HG03439 (cell line): ENCODE data around the gene PLXND1.

ENCODE experiments used
- ATAC-seq: cut with Tn5 transposase; IDR thresholded peaks from one replicate; pipeline ENCODE4 v1.9.1; 2021; ENCODE audit warnings: mild to moderate bottlenecking, moderate library complexity; ENCODE audit not compliant: unreplicated experiment

Gene PLXND1

DNA sequence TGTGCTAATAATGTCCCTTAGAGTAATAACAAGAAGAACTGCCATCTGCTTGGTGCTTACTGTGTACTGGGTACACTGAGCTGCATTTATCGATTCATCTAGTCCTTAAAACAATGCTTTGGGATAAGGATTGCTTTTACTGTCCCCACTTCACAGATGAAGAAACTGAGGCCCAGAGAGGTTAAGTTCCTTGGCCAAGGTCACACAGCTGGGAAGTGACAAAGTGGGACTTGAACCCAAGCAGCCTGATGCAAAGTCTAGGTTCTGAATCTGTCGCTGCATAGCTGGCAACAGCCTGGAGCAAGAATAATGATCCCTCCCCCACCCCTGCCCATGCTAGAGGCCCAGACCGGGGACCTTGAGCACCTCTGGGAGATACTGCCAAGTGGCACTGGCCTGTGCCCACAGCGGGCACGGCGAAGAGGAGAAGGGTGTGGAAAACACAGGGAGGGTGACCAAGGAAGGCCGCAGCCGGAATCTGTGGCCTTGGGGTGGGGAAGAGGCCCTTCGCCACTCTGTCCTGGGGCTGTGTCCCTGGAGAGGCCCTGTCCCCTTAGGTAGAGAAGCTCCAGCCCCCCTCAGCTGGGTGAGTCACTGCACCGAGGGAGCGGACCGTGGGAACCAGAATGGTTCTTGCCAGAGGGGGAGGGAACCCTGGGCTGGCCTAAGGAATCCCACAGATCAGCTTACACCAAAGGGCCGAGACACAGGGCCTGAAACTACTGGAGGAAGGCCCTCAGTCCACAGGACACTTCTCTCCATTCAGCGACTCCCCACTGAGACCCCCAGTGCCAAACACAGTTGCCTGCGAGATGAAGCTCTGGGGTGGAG lies 3.5 kb downstream of the PLXND1 start:
- ATAC-seq: no peak

DNA sequence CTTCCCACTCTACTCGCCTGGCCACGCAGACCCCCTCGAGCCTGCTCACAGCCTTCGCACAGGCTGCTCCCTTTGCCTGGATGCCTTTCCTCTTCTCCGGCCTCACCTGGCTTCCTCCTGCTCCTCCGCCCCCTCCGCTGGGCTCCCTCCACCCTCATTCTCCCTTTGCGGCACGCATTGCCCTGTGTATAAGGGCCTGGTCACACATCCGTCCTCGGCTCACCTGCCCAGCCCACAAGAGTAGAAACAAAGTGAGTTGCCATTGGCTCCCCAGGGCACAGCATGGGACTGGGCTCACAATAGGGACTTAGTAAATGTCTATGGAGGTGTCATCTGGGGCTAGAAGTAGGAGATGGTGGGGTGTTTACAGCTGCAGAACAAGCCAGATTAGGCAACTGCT lies 4.2 kb downstream of the PLXND1 start:
- ATAC-seq: no peak

DNA sequence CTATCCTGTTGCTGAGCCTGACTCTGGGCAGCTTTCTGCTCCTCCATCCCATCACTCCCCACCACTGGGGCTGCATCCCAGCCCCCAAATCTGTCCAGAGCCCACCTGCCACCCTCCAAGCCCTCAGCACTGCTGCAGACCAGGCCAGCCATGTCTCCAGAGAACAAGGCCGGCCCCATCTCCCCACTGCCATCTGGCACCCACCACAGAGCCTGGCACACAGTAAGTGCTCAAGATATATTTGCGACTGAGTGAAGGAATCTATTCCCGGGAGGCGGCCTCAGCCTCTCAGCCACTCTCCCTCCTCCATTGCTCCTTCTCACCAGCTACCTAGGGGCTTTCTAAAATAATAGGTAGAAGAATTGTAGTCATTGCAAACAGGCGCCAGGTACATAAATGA lies 4.8 kb downstream of the PLXND1 start:
- no peak for ATAC-seq

DNA sequence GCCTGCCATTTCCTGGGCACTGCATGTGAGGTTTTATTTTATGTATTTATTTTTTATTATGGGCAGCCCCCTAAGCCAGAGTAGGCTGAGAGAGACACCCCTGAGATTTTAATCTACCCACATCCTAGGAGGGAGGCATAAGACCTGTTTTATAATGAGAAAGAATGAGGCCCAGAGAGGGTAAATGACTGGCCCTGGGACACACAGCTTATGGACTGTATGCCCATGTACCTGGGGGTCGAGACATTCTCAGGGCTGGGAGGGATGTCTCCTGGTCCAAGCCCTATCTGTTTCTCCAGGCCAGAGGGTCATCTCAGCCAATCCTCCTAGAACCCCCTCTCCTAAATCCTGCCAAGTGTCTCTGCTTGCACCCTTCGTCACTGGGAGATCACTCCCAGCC lies 6.1 kb downstream of the PLXND1 start:
- no peak for ATAC-seq

DNA sequence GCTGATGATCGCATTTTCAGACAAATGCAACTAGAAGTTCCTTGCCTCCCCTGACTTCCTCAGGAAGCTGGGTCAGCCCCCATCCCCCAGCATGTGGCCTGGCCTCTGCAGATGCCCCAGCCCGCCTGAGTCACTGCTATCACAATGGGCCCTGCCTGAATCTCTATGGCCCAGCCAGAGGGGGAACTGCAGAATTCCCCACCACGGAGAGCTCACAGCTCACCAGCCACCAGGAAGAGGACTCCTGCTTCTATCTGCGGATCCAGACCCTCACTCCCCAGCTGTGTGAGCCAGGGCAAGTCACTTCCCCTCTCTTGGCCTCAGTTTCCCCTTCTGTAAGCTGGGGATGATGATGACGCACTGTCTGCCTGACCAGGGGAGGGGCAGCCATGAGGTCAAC lies 6.9 kb downstream of the PLXND1 start:
- ATAC-seq: no peak

DNA sequence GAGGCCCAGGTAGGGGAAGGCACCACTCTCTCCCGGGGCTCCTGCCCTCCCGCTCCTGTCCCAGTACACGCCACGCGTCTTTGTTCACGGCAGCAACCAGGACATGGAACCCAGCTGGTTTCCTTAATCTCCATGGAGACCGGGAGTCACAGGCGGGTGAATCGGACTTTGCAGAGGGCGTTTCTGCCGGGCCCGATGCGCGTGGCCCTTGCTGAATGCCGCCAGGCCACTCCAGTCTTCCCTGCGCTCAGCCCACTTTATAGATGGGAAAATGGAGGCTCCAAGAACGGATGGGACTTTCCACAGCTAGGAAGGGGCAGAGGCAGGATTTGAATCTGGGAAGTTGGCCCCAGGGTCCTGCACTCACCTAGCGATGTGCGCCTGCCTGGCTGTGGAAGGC lies 7.4 kb downstream of the PLXND1 start:
- ATAC-seq: no peak

DNA sequence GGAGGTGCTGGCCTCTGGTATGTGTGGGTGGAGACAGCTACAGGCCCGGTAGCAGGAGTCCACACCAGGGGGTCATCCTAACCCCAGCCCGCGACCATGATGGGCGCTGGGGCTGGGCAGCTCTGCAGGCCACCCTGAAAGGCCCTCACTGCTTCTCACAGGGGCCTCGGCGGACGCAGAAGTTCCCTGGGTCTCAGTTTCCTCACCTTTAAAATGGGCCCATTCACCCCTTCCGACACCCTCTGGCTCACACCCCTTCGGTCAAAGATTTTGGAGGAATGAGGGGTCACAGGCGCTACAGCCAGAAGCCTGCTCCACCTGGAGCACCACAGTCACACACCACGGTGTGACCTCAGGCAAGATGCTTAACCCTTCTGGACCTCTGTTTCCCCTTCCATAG lies 8.0 kb downstream of the PLXND1 start:
- ATAC-seq: no peak

DNA sequence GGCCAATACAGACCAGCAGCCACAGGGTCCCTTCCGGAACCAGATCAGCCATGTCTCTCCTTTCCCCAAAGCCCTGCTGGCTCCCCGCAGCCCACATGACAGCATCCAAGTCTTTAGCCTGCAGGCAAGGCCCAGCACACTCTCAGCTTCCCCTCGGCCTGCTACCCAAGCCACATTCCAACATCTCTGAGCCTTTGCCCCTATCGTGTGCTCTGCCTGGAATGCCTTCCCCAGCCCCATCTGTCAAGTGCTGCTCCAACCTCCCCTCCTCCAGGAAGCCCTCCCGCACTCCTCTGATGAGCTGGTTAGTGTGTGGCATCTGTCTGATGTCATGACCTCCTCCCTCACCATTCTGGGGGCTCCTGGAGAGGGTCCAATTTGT lies 8.5 kb downstream of the PLXND1 start:
- no peak for ATAC-seq

DNA sequence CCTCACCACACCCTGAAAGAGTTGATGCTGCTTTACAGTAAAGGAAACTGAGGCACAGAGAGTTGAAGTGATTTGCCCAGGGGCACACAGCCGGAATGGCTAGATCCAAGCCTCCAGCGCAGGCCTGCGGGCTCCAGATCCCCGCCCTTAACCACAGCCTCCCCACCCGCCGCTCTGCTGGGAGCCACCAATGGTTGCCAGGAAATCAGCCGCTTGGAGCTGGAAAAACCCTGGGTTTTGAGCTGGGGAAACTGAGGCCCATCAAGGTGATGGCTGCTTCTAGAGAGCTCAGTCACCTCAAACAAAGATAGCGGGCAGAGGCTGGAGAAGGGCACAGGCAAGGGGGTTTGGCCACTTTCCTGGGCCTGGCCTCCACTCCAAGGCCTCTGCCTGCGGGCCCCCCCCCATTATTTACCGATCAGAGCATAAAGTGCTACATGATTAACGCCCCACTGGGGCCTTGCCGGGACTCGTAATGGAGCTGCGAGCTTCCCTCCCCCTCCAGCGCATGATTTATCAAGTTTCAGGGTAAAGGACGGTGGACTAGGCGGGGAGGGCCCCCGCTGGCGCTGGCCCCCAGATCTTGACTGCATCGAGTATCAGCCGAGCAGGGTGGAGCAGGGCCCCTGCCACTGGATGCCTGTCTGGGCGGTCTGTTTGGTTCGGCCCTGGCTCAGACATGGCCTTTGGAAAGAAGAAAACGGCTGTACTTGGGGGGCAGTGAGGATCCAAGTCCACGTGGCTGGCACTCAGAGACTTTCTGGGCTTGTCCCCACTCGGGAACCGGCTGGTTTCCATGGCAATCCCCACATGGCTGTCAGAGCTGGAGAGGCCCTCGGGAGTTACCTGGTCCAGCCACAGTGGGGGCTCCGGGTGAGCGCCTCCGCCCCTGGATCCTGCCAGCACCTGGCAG lies 9.1 kb downstream of the PLXND1 start:
- ATAC-seq: no peak

DNA sequence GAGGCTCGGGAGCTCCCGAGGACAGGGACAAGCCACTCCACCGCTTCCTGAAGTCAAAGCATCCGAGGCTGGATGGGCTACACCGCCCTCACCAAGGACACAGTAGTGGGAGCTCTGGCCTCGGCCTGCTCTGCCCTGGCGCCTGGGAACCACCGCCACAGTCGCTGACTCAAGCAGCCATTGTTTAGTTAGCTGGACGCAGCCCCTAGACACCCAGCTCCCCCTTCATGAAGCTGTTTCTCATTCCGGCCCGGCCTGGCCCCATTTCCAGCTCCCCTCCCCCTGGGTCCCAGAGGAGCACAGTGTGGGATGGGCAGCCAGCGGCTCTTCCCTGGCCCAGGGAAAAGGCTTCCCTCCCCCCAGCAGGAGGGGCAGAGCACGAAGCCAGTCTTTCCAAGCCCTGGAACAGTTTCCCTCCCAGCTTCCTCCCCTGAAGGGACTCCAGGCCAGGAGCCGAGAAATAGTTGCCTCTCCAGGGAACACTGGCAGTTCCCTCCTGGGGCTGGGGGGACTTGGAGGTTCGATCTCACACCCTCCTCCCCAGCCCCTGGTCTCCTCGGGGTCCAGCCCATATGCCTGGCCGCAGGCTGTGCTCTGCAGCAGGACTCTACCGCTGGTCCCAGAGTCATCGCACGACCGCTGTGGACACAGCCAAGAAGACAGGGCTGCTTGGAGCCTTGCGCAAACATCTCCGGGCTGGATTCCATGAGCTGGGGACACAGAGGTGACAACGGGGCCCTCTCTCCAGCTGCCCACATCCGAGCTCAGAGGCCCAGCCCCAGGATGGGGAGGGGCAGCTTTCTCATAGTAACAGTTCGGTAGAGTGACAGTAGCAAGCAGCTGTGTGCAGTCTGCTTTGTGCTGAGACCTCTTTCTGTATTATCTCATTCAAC lies 10.0 kb downstream of the PLXND1 start:
- no peak for ATAC-seq

DNA sequence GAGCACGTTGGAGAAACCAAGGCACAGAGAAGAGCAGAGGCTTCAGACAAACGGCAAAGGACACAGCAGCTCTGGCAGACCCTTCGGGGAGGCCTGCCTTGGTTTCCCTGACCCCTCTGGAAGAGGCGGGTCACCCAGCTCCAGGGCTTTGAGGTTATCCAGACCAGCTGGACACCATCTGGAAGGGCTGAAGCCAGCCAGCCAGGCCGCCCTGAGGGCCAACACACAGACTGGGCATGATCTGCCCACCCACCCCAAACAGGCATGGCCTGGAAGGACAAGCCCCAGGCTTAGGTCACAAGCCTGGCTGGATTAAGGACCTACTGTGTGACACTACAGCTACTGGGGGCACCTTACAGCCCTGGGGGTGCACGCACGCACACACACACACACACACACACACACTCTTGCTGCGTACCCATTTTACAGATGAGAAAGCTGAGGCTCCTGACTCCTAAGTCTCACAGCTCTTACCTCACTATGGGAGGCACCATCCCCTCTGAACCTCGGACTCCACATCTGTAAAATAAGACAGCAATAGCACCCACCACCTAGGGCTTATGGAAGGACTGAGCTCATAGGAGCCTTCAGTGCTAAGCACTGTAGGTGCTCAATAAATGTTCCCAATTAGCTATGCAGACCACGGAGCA lies 10.8 kb downstream of the PLXND1 start:
- no peak for ATAC-seq

DNA sequence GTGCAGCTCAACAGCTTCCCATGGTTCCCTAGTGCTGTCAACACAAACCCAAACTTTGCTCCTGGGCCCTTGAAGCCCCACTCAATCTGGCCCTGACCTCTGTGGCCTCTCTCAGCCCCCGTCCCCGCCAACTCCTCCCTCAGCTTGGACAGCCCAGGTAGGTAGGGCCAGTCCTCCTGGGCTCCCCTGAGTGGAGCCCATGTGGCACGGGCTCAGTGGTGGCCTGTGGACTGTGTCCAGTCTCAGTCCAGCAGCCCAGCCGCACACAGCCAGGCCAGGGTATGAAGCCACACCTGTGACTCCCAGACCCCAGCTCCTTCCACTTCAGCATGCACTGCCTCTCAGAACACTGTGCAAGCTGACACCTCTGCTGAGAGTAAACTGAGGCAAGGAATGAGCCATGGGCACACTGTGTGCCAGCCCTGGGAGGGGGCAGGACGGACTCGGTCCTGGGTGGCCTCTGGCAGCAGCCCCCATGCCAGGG lies 11.5 kb downstream of the PLXND1 start:
- ATAC-seq: no peak

DNA sequence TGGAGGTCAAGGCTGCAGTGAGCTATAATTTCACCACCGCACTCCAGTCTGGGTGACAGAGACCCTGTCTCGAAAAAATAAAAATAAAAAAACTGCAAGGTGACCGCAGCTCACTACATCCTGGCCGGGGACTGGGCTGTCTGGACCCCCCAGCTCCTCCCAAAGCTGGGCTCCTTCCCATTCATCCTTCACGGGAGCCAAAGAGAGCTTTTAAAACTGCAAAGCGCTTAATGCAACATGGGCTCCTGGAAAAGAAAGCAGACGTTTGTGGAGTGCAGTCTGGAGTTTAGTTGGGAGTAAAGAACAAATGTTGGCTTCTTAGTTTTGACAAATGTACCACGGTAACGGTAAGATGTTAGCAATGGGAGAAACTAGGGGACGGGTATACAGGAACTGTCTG lies 12.1 kb downstream of the PLXND1 start:
- no peak for ATAC-seq

DNA sequence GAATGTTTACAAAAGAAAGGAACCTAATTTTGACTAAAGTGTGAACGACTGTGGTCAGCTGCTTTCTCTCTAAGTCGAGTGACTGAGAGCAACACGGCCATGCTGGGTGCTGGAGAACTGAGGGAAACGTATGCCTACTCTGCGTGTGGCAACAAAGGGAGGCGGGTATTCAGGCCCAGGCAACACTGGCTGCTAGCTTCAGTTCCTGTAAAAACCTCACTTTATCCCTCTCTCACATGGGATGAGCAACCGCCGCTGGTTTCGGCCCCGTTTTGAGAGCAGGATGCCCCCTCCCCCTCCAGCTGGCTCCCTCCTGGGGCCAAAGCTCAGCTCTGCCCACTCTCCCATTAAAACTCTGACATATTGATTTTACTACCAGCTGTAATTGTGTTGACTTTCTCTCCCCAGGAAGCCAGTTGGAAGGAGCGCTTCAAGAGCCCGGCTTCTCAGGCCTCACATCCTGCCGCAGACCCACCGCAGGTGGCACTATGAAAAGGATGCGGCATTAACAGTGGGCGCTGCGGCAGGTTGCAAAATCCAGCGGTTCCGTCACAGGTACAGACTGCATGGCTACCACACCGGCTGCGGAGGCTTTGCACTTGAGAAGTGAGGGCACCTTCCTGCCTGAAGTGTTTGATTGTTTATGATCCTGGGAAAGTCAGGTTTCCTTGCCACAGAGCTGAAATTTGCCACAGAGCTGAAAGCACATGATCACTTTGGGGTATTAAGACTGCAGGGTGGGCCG lies 12.7 kb downstream of the PLXND1 start:
- no peak for ATAC-seq

DNA sequence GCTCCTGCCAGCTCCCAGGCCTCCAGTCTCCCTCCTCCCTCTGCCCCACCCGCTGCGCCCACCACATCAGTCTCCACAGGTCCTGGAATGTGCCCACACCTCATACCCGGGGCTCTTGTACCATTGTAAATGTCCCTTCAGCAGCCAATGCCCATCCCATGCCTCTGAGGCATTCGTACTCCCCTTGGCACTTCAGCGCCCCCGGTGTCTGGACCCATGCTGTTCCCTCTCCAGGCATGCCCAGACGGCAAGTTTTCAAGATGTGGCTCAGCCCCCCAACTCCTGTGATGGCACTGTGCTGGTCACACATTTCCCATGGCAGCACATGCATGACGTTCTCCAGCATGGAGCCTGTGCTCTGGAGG lies 13.3 kb downstream of the PLXND1 start:
- ATAC-seq: no peak

DNA sequence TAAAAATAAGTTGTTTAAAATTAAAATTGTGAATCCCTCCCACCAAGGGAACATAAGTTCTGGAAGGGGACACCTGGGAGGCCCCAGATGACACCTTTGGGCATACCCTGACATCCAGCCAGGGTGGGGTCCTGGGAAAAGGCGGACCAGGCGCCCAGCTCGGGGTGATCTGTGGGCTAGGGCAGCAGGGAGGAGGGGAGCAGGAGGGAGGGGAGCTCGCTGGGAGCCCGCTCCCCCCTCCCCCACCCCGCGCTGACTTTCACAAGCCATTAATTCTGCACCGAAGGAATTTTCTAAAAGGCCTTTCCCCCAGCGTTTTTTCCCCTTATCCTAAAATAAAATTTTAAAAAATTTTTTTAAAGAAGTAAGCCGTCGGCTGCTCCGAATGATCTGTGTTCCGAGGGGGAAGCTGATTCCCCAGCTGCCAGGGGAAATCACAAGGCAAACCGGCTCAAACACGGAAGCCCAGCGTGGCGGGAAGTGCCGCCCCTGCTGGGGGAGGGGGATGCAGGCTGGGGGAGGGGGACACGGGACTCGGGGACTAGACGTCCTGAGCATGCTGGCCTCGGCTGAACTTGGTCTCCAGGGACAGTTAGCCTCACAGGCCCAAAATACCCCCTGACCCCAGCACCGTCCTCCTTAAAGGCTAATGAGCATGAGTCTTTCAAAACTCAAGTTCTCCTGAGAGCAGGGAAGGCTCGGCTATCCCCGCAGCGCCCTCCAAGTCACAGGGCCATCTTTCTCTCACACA lies 13.9 kb downstream of the PLXND1 start:
- ATAC-seq: no peak

DNA sequence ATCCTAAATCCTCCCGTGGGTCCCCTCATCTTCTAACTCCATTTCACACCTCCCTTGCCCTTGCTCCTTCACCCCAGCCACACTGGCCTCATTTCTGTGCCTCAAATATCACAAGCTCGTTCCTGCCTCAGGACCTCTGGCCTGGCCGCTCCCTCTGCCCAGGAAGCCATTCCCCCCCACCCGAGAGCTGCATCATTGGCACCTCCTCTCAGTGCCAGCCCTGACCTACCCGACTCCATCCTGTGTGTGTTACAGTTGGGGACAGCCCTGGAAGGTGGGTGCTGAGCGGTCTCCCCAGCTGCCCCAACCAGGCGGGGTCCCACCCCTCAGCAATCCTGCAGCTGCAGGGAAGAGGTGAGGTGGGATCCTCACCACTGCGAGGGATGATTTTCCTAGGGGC lies 14.5 kb downstream of the PLXND1 start:
- ATAC-seq: no peak

DNA sequence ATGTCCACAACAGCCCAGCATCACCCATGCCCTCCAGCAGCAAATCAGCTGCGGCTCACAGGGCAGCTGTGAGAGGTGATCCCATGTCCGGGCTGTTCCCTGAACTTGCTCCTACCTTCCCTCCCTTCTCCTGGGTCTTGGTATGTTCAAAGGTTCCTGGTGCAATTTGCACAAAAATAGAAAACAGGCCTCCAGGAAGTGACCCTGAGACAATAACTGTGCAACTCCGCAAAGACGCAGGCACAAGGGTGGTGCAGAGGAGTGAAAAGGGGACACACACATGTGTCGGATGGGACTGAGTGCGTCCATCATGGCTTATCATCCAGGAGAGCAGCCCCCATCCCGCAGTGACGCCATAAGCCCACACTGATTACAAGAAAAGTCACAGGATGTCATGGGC lies 16.3 kb downstream of the PLXND1 start:
- no peak for ATAC-seq

DNA sequence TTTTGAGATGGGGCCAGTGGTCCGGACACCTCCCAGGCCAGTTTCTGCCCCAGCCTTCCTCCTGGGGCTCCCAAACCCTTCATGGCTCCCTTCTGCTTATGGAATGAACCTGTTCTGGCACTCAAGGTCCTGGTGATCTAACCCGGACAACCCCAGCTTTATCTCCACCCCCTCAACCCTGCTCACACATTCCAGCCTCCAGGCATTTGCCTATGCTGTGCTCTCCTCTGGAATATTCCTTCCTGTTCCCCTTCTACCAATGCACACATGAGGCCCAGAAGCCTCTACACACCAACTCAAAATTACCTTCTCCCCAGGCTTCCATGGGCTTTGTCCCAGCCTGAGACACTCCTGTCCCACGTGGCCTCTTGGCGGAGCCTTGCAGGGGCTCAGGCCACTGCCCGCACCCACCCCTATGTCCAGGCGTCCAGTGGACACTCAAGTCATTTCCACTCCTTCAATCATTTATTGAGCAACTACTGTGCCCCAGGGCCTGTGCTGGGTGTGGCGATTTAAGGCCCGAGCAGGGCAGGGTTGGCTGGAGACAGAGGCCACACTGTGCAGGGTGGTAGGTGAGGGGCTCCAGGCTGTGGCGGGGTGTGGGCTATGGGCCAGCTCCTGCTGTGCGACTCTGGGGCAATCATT lies 18.8 kb downstream of the PLXND1 start:
- ATAC-seq: no peak
